GM12878 (cell line): Measurements from ENCODE around the gene PIGU. TPM values are rescaled to one million over a fixed set of nuclear protein-coding genes. Genes with fewer than 3 reads are reported as not detected.

Experiments
- CBX5 ChIP-seq: sonication (generic); IDR thresholded peaks from 2 replicates; pipeline ENCODE4 v1.6.1; 2016; ENCODE audit warnings: low read depth, moderate library complexity, mild to moderate bottlenecking, inconsistent platforms
- FOXK2 ChIP-seq: fragments of 450-650 bp; IDR thresholded peaks from 2 replicates; pipeline ENCODE4 v1.6.1; 2017; ENCODE audit warnings: mild to moderate bottlenecking, moderate library complexity
- KDM1A ChIP-seq: fragments of 200-600 bp; sonication (generic); IDR thresholded peaks from 2 replicates; pipeline ENCODE4 v1.6.1; 2016; ENCODE audit warnings: borderline replicate concordance
- NBN ChIP-seq: fragments of 450-650 bp; IDR thresholded peaks from 2 replicates; pipeline ENCODE4 v1.6.1; 2016
- SIN3A ChIP-seq: IDR thresholded peaks from 2 replicates; pipeline ENCODE4 v1.6.1; 2012; ENCODE audit warnings: low read depth, low read length, improper control_type of control experiment
- SMAD5 ChIP-seq: IDR thresholded peaks from 2 replicates; pipeline ENCODE4 v1.6.1; 2016; ENCODE audit warnings: antibody characterized with exemption, low read depth
- ZNF217 ChIP-seq: fragments of 450-650 bp; IDR thresholded peaks from 2 replicates; pipeline ENCODE4 v1.6.1; 2017; ENCODE audit warnings: antibody characterized with exemption, mild to moderate bottlenecking
- ZNF687 ChIP-seq: fragments of 450-650 bp; IDR thresholded peaks from 2 replicates; pipeline ENCODE4 v1.6.1; 2017; ENCODE audit warnings: mild to moderate bottlenecking, moderate library complexity
- polyA plus RNA-seq, 11 experiments: library from polyadenylated mRNA; depleted of rRNA in 4 of 11; unstranded in 6 of 11; stranded (reverse) in 5 of 11; fragments of >200 nt; fragmentation: Nextera tagmentation in 4 of 11; fragmentation: Illumina TruSeq in 1 of 11; extraction: Ambion mirVana in 4 of 11; extraction: Trizol in 1 of 11; gene quantifications; 1 replicate in 1 of 11; 2 replicates in 10 of 11; pipeline versions ENCODE4 v1.2.1 to v1.2.3, GENCODE V29; 2011 to 2016; ENCODE audit warnings: inconsistent platforms in 2 of 11, missing spikeins in 2 of 11, low read depth in 1 of 11
- total RNA-seq, 4 experiments: library from RNA; depleted of rRNA in 3 of 4; stranded (reverse); fragments of >200 nt in 3 of 4; fragmentation: Illumina TruSeq in 1 of 4; extraction: Trizol in 1 of 4; gene quantifications; 2 replicates each; pipeline versions ENCODE4 v1.2.1 to v1.2.3, GENCODE V29; 2013 to 2021
- TF ChIP-seq, protein P1 (sequence below): fragments of 450-650 bp; IDR thresholded peaks from 2 replicates; pipeline ENCODE4 v1.6.1; 2017; ENCODE audit warnings: antibody characterized with exemption, mild to moderate bottlenecking, moderate library complexity
- TF ChIP-seq, protein P2 (sequence below): fragments of 150-350 bp; IDR thresholded peaks from 2 replicates; pipeline ENCODE4 v1.6.1; 2016; ENCODE audit warnings: low read depth, low read length
- TF ChIP-seq, protein P3 (sequence below): fragments of 450-650 bp; IDR thresholded peaks from 2 replicates; pipeline ENCODE4 v1.6.1; 2017; ENCODE audit warnings: mild to moderate bottlenecking, moderate library complexity
- TF ChIP-seq, protein P4 (sequence below): fragments of 450-650 bp; IDR thresholded peaks from 2 replicates; pipeline ENCODE4 v1.6.1; 2017; ENCODE audit warnings: mild to moderate bottlenecking, low read depth, inconsistent platforms; ENCODE audit not compliant: poor library complexity, severe bottlenecking

Gene PIGU
- total and polyA plus RNA-seq, 10 of the 15 experiments (the other 5 are each of a cell fraction or from before 2014, with no cell fraction given): 4.1 to 88.2 (median 25.0) TPM

DNA sequence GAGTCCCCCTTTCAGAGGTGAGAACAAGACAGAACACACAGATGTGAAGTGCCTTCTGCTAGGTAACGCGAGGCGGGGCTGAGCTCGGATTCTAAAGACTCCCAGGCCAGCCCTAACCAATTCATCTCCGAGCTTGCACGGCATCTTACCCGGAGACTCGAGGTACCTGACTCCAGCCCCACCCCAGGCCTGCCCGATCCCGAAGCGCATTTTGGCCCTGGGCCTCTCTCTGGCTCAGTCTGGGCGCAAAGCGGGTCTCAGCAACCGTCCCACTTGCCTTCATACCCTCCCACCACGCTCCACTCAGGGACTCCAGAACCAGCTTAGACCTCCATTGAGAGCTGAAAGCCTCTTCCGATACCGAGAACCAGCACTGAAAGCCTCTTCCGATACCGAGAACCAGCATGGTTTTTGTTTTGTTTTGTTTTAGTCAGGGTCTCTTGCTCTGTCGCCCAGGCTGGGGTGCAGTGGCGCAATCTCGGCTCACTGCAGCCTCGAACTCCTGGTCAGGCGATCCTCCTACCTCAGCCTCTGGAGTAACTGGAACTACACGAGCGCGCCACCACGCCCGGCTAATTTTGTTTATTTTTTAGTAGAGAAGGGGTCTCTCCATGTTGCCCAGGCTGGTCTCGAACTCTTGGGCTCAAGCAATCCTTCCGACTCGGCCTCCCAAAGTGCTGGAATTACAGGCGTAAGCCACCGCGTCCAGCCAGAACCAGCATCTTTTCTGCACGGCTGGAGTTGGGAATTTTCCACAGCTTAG, 161.2 kb downstream of the PIGU start (continued):
- TF ChIP-seq, protein P1, sequence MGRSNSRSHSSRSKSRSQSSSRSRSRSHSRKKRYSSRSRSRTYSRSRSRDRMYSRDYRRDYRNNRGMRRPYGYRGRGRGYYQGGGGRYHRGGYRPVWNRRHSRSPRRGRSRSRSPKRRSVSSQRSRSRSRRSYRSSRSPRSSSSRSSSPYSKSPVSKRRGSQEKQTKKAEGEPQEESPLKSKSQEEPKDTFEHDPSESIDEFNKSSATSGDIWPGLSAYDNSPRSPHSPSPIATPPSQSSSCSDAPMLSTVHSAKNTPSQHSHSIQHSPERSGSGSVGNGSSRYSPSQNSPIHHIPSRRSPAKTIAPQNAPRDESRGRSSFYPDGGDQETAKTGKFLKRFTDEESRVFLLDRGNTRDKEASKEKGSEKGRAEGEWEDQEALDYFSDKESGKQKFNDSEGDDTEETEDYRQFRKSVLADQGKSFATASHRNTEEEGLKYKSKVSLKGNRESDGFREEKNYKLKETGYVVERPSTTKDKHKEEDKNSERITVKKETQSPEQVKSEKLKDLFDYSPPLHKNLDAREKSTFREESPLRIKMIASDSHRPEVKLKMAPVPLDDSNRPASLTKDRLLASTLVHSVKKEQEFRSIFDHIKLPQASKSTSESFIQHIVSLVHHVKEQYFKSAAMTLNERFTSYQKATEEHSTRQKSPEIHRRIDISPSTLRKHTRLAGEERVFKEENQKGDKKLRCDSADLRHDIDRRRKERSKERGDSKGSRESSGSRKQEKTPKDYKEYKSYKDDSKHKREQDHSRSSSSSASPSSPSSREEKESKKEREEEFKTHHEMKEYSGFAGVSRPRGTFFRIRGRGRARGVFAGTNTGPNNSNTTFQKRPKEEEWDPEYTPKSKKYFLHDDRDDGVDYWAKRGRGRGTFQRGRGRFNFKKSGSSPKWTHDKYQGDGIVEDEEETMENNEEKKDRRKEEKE: no peak
- TF ChIP-seq ZNF217: peak; percentile 90
- peak; percentile 32; the same call in 1 of the 2 replicates for TF ChIP-seq FOXK2
- TF ChIP-seq, protein P2, sequence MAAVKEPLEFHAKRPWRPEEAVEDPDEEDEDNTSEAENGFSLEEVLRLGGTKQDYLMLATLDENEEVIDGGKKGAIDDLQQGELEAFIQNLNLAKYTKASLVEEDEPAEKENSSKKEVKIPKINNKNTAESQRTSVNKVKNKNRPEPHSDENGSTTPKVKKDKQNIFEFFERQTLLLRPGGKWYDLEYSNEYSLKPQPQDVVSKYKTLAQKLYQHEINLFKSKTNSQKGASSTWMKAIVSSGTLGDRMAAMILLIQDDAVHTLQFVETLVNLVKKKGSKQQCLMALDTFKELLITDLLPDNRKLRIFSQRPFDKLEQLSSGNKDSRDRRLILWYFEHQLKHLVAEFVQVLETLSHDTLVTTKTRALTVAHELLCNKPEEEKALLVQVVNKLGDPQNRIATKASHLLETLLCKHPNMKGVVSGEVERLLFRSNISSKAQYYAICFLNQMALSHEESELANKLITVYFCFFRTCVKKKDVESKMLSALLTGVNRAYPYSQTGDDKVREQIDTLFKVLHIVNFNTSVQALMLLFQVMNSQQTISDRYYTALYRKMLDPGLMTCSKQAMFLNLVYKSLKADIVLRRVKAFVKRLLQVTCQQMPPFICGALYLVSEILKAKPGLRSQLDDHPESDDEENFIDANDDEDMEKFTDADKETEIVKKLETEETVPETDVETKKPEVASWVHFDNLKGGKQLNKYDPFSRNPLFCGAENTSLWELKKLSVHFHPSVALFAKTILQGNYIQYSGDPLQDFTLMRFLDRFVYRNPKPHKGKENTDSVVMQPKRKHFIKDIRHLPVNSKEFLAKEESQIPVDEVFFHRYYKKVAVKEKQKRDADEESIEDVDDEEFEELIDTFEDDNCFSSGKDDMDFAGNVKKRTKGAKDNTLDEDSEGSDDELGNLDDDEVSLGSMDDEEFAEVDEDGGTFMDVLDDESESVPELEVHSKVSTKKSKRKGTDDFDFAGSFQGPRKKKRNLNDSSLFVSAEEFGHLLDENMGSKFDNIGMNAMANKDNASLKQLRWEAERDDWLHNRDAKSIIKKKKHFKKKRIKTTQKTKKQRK: no peak
- no peak for TF ChIP-seq SMAD5
- no peak for TF ChIP-seq SIN3A
- TF ChIP-seq ZNF687: peak; percentile 16; the same call in 1 of the 2 replicates
- TF ChIP-seq, protein P3, sequence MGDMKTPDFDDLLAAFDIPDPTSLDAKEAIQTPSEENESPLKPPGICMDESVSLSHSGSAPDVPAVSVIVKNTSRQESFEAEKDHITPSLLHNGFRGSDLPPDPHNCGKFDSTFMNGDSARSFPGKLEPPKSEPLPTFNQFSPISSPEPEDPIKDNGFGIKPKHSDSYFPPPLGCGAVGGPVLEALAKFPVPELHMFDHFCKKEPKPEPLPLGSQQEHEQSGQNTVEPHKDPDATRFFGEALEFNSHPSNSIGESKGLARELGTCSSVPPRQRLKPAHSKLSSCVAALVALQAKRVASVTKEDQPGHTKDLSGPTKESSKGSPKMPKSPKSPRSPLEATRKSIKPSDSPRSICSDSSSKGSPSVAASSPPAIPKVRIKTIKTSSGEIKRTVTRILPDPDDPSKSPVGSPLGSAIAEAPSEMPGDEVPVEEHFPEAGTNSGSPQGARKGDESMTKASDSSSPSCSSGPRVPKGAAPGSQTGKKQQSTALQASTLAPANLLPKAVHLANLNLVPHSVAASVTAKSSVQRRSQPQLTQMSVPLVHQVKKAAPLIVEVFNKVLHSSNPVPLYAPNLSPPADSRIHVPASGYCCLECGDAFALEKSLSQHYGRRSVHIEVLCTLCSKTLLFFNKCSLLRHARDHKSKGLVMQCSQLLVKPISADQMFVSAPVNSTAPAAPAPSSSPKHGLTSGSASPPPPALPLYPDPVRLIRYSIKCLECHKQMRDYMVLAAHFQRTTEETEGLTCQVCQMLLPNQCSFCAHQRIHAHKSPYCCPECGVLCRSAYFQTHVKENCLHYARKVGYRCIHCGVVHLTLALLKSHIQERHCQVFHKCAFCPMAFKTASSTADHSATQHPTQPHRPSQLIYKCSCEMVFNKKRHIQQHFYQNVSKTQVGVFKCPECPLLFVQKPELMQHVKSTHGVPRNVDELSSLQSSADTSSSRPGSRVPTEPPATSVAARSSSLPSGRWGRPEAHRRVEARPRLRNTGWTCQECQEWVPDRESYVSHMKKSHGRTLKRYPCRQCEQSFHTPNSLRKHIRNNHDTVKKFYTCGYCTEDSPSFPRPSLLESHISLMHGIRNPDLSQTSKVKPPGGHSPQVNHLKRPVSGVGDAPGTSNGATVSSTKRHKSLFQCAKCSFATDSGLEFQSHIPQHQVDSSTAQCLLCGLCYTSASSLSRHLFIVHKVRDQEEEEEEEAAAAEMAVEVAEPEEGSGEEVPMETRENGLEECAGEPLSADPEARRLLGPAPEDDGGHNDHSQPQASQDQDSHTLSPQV: no peak
- TF ChIP-seq, protein P4, sequence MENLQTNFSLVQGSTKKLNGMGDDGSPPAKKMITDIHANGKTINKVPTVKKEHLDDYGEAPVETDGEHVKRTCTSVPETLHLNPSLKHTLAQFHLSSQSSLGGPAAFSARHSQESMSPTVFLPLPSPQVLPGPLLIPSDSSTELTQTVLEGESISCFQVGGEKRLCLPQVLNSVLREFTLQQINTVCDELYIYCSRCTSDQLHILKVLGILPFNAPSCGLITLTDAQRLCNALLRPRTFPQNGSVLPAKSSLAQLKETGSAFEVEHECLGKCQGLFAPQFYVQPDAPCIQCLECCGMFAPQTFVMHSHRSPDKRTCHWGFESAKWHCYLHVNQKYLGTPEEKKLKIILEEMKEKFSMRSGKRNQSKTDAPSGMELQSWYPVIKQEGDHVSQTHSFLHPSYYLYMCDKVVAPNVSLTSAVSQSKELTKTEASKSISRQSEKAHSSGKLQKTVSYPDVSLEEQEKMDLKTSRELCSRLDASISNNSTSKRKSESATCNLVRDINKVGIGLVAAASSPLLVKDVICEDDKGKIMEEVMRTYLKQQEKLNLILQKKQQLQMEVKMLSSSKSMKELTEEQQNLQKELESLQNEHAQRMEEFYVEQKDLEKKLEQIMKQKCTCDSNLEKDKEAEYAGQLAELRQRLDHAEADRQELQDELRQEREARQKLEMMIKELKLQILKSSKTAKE: no peak
- no peak for TF ChIP-seq CBX5
- peak; percentile 70; the same call in 1 of the 2 replicates for TF ChIP-seq NBN
- no peak for TF ChIP-seq KDM1A
